HCT116 (cell line): Measurements from ENCODE around the gene AZIN2. TPM values are rescaled to one million over a fixed set of nuclear protein-coding genes. Genes with fewer than 3 reads are reported as not detected.

Experiments
- ATAC-seq: fragments of 200-7000 bp; cut with Tn5 transposase; 2 replicates; pipeline ENCODE4 v1.9.1; 2020; ENCODE audit warnings: mild to moderate bottlenecking, moderate library complexity
- BruUV-seq: library from RNA; stranded (reverse); fragments of 400-500 nt; replicated peaks from 2 replicates; lab custom pipeline; 2021; lab: Mats Ljungman, UMichigan
- CTCF ChIA-PET: fragments of 300-600 bp; sonication (Branson Sonifier 250); formaldehyde crosslinking; loops from one replicate; lab custom pipeline; 2021; ENCODE audit warnings: antibody characterized with exemption; lab: Charles Lee
- POLR2A ChIA-PET: fragments of 300-600, 350-600 bp; sonication (Branson Sonifier 250); formaldehyde crosslinking; loops from one replicate; lab custom pipeline; 2021; ENCODE audit warnings: antibody characterized with exemption; lab: Charles Lee
- RAD21 ChIA-PET, 2 experiments: fragments of 300-600 bp; sonication (Branson Sonifier 250); formaldehyde crosslinking; loops; one replicate each; lab custom pipeline; 2023; ENCODE audit warnings: low total read pairs in 2 of 2; ENCODE audit not compliant: uncharacterized antibody in 2 of 2, unreplicated experiment in 2 of 2, low non-redundant PET in 1 of 2; lab: Charles Lee
- DNase-seq: peaks from one replicate; pipeline ENCODE4 v3.0.0-alpha.2; 2010; ENCODE audit warnings: low read depth, low spot score
- H2AFZ ChIP-seq: fragments of 200-600 bp; shearing (Covaris generic), sonication (generic); 2 replicates; pipeline ENCODE4 v1.6.1; 2017; ENCODE audit warnings: low read depth, mixed run types, mixed read lengths, antibody characterized with exemption, low read length; ENCODE audit not compliant: poor library complexity, severe bottlenecking
- H3K27ac ChIP-seq: 2 replicates; pipeline ENCODE4 v1.5.1; 2012; ENCODE audit warnings: low read depth, low read length
- H3K27me3 ChIP-seq: fragments of 200-600 bp; sonication (generic); 2 replicates; pipeline ENCODE4 v1.6.1; 2016; ENCODE audit warnings: mixed run types, low read length, mixed read lengths; ENCODE audit not compliant: insufficient read depth
- H3K36me3 ChIP-seq, 2 experiments: fragments of 200-500 bp in 1 of 2; fragments of 200-600 bp in 1 of 2; sonication (Bioruptor generic) in 1 of 2; sonication (generic) in 1 of 2; 2 replicates each; pipeline versions ENCODE4 v1.5.1 to v1.6.1; 2014 to 2016; ENCODE audit warnings: low read length in 2 of 2, inconsistent platforms in 1 of 2, mixed read lengths in 1 of 2, mixed run types in 1 of 2; ENCODE audit not compliant: insufficient read depth in 2 of 2, control insufficient read depth in 1 of 2
- H3K4me1 ChIP-seq, 2 experiments: fragments of 200-600 bp in 1 of 2; sonication (generic) in 1 of 2; 2 replicates each; pipeline versions ENCODE4 v1.5.1 to v1.6.1; 2012 to 2017; ENCODE audit warnings: low read length in 2 of 2, inconsistent platforms in 1 of 2, mild to moderate bottlenecking in 1 of 2, mixed read lengths in 1 of 2, mixed run types in 1 of 2, moderate library complexity in 1 of 2; ENCODE audit not compliant: insufficient read depth in 2 of 2, control insufficient read depth in 1 of 2
- H3K4me2 ChIP-seq: fragments of 200-600 bp; sonication (generic); 2 replicates; pipeline ENCODE4 v1.6.1; 2017; ENCODE audit warnings: mixed run types, low read length, mixed read lengths
- H3K4me3 ChIP-seq, 2 experiments: fragments of 200-600 bp in 1 of 2; sonication (generic) in 1 of 2; replicated peaks in 1 of 2; 2 replicates each; pipeline ENCODE4 v1.5.1; 2011 to 2016; ENCODE audit warnings: low read length in 2 of 2, control low read depth in 1 of 2, low read depth in 1 of 2, mild to moderate bottlenecking in 1 of 2, mixed read lengths in 1 of 2, mixed run types in 1 of 2
- H3K79me2 ChIP-seq: fragments of 200-600 bp; sonication (generic); 2 replicates; pipeline ENCODE4 v1.6.1; 2017; ENCODE audit warnings: mild to moderate bottlenecking, mixed run types, low read length, moderate library complexity, mixed read lengths; ENCODE audit not compliant: insufficient read depth
- H3K9ac ChIP-seq: fragments of 200-600 bp; sonication (generic); 2 replicates; pipeline ENCODE4 v1.6.1; 2016; ENCODE audit warnings: low read length, mixed read lengths
- H3K9me2 ChIP-seq: fragments of 200-600 bp; sonication (generic), shearing (Covaris generic); 2 replicates; pipeline ENCODE4 v1.6.1; 2017; ENCODE audit warnings: mixed run types, mild to moderate bottlenecking, moderate library complexity; ENCODE audit not compliant: insufficient read depth
- H3K9me3 ChIP-seq, 2 experiments: fragments of 200-500 bp in 1 of 2; fragments of 200-600 bp in 1 of 2; sonication (Bioruptor generic) in 1 of 2; sonication (generic) in 1 of 2; 2 replicates each; pipeline ENCODE4 v1.6.1; 2014 to 2017; ENCODE audit warnings: low read length in 2 of 2, mixed read lengths in 2 of 2, inconsistent platforms in 1 of 2, low read depth in 1 of 2, mild to moderate bottlenecking in 1 of 2, mixed run types in 1 of 2, moderate library complexity in 1 of 2; ENCODE audit not compliant: control insufficient read depth in 1 of 2, insufficient read depth in 1 of 2
- H4K20me1 ChIP-seq: fragments of 200-600 bp; sonication (generic), shearing (Covaris generic); 2 replicates; pipeline ENCODE4 v1.6.1; 2017; ENCODE audit warnings: mixed run types, mild to moderate bottlenecking, moderate library complexity; ENCODE audit not compliant: insufficient read depth
- EGR1 ChIP-seq: IDR thresholded peaks from 2 replicates; pipeline ENCODE4 v1.6.1; 2012; ENCODE audit warnings: low read depth
- POLR2AphosphoS5 ChIP-seq: IDR thresholded peaks from 2 replicates; pipeline ENCODE4 v1.6.1; 2011; ENCODE audit warnings: mild to moderate bottlenecking, low read depth, low read length, moderate library complexity
- SP1 ChIP-seq: IDR thresholded peaks from 2 replicates; pipeline ENCODE4 v1.6.1; 2012; ENCODE audit warnings: low read depth
- SRF ChIP-seq: IDR thresholded peaks from 2 replicates; pipeline ENCODE4 v1.6.1; 2012; ENCODE audit warnings: low read depth
- TCF7L2 ChIP-seq: IDR thresholded peaks from 2 replicates; pipeline ENCODE4 v1.7.0; 2011; ENCODE audit warnings: borderline replicate concordance, inconsistent platforms; ENCODE audit not compliant: insufficient read depth, insufficient read length; ENCODE audit errors: extremely low read depth
- YY1 ChIP-seq: IDR thresholded peaks from 2 replicates; pipeline ENCODE4 v1.6.1; 2011; ENCODE audit warnings: low read length, low read depth, moderate library complexity, mild to moderate bottlenecking; ENCODE audit not compliant: insufficient replicate concordance; ENCODE audit errors: extremely low read depth
- ZFX ChIP-seq: fragments of 450-650 bp; IDR thresholded peaks from 2 replicates; pipeline ENCODE4 v1.6.1; 2017
- ZNF274 ChIP-seq: fragments of 200-500 bp; sonication (Bioruptor generic); IDR thresholded peaks from 2 replicates; pipeline ENCODE4 v1.6.1; 2014; ENCODE audit warnings: mild to moderate bottlenecking, low read depth, low read length, inconsistent platforms
- intact Hi-C: fragments of 100-400 bp; cut with micrococcal nuclease; formaldehyde crosslinking; loops from 2 replicates; pipeline ENCODE4 v1.10.0; 2022
- total RNA-seq: library from RNA; stranded (reverse); gene quantifications from one replicate; pipeline ENCODE4 v1.2.1, GENCODE V29; 2021; ENCODE audit not compliant: unreplicated experiment
- TF ChIP-seq, protein P1 (sequence below): IDR thresholded peaks from 2 replicates; pipeline ENCODE4 v1.6.1; 2012
- TF ChIP-seq, protein P2 (sequence below), 3 experiments: fragments of 200-600 bp in 1 of 3; sonication (generic) in 1 of 3; IDR thresholded peaks in 2 of 3; conservative IDR thresholded peaks in 1 of 3; 2 replicates each; pipeline ENCODE4 v1.5.1; 2012 to 2017; ENCODE audit warnings: low read depth in 2 of 3, low read length in 2 of 3, antibody characterized with exemption in 1 of 3, borderline replicate concordance in 1 of 3, control low read depth in 1 of 3, mild to moderate bottlenecking in 1 of 3, mixed read lengths in 1 of 3, mixed run types in 1 of 3, moderate library complexity in 1 of 3; ENCODE audit not compliant: insufficient read depth in 1 of 3
- TF ChIP-seq, protein P3 (sequence below): IDR thresholded peaks from 2 replicates; pipeline ENCODE4 v1.6.1; 2011; ENCODE audit warnings: mild to moderate bottlenecking, low read length, moderate library complexity; ENCODE audit not compliant: insufficient replicate concordance; ENCODE audit errors: extremely low read depth

Gene AZIN2
- total RNA-seq, 1 experiment from 2014 or later = 7.8 TPM

DNA sequence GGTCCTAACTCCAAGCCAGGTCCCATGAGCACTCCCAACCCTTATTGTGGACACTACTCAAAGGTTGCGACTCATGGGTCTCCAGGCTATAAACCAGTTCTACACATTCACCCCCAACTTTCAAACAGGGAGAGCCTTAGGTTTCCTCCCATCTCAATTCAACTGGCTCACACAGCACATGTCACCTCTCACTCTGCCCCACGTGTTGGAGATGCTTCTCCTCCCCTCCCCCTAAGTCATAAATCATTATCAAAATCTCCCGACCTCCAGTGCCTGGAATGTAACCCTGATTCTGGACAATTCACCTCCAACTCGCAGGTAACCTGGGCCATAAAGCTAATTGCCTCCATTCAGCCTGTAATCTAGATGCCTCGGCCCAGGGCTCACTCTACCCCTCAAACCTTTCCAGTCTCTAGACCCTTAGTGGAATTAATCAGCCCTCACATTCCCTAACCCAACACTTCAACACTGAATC lies 44.9 kb upstream of the AZIN2 start:
- Histone ChIP-seq H3K4me3 (peak overlapping the region; percentile 83 to 98), H3K36me3 (peaks cover 2 to 17% of the 10 kb centered on the region in 2 experiments; a peak in 3 of 4 replicates), H3K27ac (peak overlapping the region; percentile 70), H3K4me2 (peak overlapping the region; percentile 83), H3K27me3 (no peaks in the 10 kb centered on the region), H3K4me1 (peaks cover 10 to 13% of the 10 kb centered on the region in 2 experiments; a peak in 3 of 4 replicates), H4K20me1 (peaks cover 15% of the 10 kb centered on the region; the same call in 1 of the 2 replicates), H3K9ac (peak overlapping the region; percentile 95), H3K9me2 (no peaks in the 10 kb centered on the region), H3K79me2 (peaks cover 56% of the 10 kb centered on the region), H3K9me3 (no peaks in the 10 kb centered on the region), H2AFZ (no peak overlapping the region)
- CTCF ChIA-PET = no interaction called here
- RAD21 ChIA-PET = no interaction called here
- DNase-seq (no peak), ATAC-seq (peak; percentile 26)
- BruUV-seq = TSS peak; percentile 71
- intact Hi-C loops = loop anchor here (2.0 to 5.0 kb wide), 2 partner anchors 15 to 219 kb away; partner anchors contain the start of genes S100PBP and YARS1
- POLR2A ChIA-PET = interaction anchor here (1.7 kb wide), 1 partner anchor 11 kb away, joined by 4 read pairs; no protein-coding TSS in a partner anchor
- TF ChIP-seq TCF7L2 (no peak), SRF (no peak)
- TF ChIP-seq, protein P1, sequence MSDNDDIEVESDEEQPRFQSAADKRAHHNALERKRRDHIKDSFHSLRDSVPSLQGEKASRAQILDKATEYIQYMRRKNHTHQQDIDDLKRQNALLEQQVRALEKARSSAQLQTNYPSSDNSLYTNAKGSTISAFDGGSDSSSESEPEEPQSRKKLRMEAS = peak; percentile 72

DNA sequence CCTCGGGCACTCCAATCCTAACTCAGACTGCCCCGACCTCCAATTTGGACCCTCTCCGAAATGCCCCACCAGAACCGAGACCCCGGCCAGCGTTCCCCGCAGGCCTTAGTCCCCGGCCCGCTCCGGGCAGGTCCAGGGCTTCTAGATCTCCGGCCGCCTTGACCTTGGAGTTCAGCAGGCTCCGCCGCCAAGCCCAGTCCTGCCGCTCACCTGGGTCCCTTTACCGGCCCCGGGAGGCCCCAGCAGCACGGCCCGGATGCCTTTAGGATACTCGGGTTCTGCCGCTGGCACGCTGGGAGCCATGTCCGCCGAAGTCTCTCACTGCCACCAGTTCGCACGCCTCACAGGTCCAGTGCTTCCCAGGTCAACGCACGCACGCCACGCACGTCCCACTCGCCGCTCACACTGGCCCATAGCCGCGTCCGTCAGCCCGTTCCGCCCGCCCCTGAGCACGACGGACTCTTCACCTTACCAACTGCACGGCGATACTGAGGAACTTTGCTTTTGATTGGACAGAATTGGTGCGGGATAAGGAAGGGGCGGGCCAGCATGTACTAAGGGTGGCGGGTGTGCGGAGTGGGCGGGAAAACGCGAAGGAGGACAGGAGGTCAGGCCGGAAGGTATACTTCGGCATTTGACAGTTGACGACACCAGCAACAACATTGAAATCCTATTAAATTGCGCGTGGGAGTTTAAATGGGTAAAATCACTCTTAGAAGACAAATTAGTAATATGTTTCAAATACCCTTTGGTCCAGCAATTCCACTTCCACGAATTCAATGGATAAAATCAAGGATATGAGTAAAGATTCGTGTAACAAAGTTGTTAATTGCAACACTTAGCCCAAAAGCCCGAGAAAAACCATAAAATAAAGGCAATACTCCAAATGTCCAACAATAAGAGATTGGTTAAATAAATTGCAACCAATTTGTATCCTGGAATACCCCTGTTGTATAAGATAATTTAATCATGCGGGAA lies 44.1 kb upstream of the AZIN2 start, which contains the start of gene AK2:
Gene AK2, minus strand, starts transcription at position 358 of the 978 bp plus-strand sequence. Its CDS starts 55 bp downstream, at position 303.
- H3K27me3 ChIP-seq = no peaks in the 10 kb centered on the region
- H2AFZ ChIP-seq = peak within 1 kb of the TSS; percentile 81
- intact Hi-C loops = loop anchor here (2.0 to 5.0 kb wide), 2 partner anchors 14 to 220 kb away; partner anchors contain the start of genes S100PBP and YARS1
- peak within 1 kb of the TSS; percentile 95 for H3K9ac ChIP-seq
- H3K36me3 ChIP-seq = peaks cover 2 to 11% of the 10 kb centered on the region in 2 experiments; a peak in 2 of 4 replicates
- no TSS peak for BruUV-seq
- no peaks in the 10 kb centered on the region for H3K9me2 ChIP-seq
- H3K4me3 ChIP-seq = peak within 1 kb of the TSS; percentile 83 to 98
- peak within 1 kb of the TSS; percentile 83 for H3K4me2 ChIP-seq
- ATAC-seq (peak; percentile 99), DNase-seq (peak; percentile 98)
- H3K9me3 ChIP-seq = no peaks in the 10 kb centered on the region
- ChIA-PET POLR2A (no interaction called here), CTCF (no interaction called here), RAD21 (no interaction called here)
- H4K20me1 ChIP-seq = peaks cover 8% of the 10 kb centered on the region; the same call in 1 of the 2 replicates
- H3K4me1 ChIP-seq = peaks cover 10 to 13% of the 10 kb centered on the region in 2 experiments; a peak in 3 of 4 replicates
- peaks cover 49% of the 10 kb centered on the region for H3K79me2 ChIP-seq
- peak within 1 kb of the TSS; percentile 70 for H3K27ac ChIP-seq
- TF ChIP-seq YY1 (peak; percentile 13), ZNF274 (no peak), SP1 (peak; percentile 100), POLR2AphosphoS5 (peak; percentile 66), EGR1 (peak; percentile 72; the same call in 1 of the 2 replicates), ZFX (peak; percentile 63)
- TF ChIP-seq, protein P1 = peak; percentile 100
- TF ChIP-seq, protein P2, sequence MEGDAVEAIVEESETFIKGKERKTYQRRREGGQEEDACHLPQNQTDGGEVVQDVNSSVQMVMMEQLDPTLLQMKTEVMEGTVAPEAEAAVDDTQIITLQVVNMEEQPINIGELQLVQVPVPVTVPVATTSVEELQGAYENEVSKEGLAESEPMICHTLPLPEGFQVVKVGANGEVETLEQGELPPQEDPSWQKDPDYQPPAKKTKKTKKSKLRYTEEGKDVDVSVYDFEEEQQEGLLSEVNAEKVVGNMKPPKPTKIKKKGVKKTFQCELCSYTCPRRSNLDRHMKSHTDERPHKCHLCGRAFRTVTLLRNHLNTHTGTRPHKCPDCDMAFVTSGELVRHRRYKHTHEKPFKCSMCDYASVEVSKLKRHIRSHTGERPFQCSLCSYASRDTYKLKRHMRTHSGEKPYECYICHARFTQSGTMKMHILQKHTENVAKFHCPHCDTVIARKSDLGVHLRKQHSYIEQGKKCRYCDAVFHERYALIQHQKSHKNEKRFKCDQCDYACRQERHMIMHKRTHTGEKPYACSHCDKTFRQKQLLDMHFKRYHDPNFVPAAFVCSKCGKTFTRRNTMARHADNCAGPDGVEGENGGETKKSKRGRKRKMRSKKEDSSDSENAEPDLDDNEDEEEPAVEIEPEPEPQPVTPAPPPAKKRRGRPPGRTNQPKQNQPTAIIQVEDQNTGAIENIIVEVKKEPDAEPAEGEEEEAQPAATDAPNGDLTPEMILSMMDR (IDR thresholded peaks at IDR 0.05 in 2 of 3, conservative IDR thresholded peaks at IDR 0.05 in 1 of 3; ENCODE audit: borderline replicate concordance in 1 of 3, insufficient read depth in 1 of 3, low read depth in 2 of 3, low read length in 2 of 3) = no peak
- TF ChIP-seq, protein P3, sequence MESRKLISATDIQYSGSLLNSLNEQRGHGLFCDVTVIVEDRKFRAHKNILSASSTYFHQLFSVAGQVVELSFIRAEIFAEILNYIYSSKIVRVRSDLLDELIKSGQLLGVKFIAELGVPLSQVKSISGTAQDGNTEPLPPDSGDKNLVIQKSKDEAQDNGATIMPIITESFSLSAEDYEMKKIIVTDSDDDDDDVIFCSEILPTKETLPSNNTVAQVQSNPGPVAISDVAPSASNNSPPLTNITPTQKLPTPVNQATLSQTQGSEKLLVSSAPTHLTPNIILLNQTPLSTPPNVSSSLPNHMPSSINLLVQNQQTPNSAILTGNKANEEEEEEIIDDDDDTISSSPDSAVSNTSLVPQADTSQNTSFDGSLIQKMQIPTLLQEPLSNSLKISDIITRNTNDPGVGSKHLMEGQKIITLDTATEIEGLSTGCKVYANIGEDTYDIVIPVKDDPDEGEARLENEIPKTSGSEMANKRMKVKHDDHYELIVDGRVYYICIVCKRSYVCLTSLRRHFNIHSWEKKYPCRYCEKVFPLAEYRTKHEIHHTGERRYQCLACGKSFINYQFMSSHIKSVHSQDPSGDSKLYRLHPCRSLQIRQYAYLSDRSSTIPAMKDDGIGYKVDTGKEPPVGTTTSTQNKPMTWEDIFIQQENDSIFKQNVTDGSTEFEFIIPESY = peak; percentile 65
